Measurements from ENCODE around the gene FXYD3.
A peak's percentile ranks its signal among the peaks of the same experiment; 100 is the strongest.

Gene FXYD3

GRCh38 chr19:35077411-35078223 lies 38.0 kb upstream of the FXYD3 start:
- H3K36me3 ChIP-seq (replicated peaks): no peaks in the 10 kb centered on the region
- no peaks in the 10 kb centered on the region for H3K4me1 ChIP-seq
- in situ Hi-C loops (cut with MboI; ENCODE audit: low sequenced_read_pairs): no loop called here
- no peak overlapping the region for H3K4me3 ChIP-seq
- H3K9me3 ChIP-seq: peaks cover 3% of the 10 kb centered on the region; the same call in 1 of the 2 replicates
- DNase-seq (ENCODE audit: low spot score in 2 of 2): no peak
- no peaks in the 10 kb centered on the region for H3K27me3 ChIP-seq (ENCODE audit: low read depth)

DNA sequence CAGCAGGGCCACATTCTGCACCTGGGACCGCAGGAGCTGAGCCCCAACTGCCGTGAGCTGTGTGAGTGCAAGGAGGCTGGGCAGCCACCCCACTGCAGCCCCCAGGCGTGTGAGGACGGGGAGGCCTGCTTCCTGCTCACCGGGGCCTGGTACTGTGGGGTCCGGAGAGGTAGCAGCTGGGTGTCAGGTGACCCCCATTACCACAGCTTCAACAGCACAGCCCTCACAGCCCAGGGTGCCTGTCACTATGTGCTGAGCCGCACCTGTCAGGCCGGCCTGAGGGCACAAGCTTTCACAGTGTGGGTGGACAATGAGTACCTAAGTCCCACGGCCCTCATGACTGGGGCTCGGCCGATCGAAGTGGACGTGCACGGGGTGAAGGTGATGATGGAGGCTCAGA lies 35.8 kb upstream of the FXYD3 start:
- DNase-seq (ENCODE audit: low spot score in 2 of 2): no peak
- in situ Hi-C loops (cut with MboI; ENCODE audit: low sequenced_read_pairs): no loop called here
- H3K4me1 ChIP-seq: no peaks in the 10 kb centered on the region
- H3K9me3 ChIP-seq: peaks cover 3% of the 10 kb centered on the region; the same call in 1 of the 2 replicates
- H3K36me3 ChIP-seq (replicated peaks): no peaks in the 10 kb centered on the region
- H3K27me3 ChIP-seq (ENCODE audit: low read depth): no peaks in the 10 kb centered on the region
- H3K4me3 ChIP-seq: no peak overlapping the region

DNA sequence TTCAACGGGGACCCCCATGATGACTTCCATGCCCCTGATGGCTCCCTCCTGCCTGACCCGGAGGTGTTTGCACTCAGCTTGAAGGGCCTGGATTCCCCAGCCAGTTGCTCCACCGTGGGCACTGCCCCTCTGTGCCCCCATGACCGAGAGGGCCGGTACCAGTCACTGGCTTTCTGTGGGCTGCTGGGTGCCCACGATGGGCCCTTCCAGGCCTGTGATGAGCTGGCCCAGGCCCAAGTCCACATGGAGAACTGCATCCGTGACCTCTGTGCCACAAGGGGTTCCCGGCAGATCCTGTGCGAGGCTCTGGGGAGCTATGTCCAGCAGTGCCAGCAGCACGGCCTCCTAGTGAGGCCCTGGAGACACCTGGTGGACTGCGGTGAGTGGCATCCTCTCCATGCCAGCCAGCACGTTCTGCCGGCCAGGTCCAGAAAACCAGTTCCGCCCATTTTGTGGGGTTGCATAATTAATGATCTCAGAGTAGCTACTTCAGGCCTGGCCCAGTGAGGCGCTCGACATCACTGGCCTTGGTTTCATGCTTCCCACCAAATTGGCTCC lies 34.9 kb upstream of the FXYD3 start:
- in situ Hi-C loops (cut with MboI; ENCODE audit: low sequenced_read_pairs): no loop called here
- DNase-seq (ENCODE audit: low spot score in 2 of 2): no peak
- no peaks in the 10 kb centered on the region for H3K36me3 ChIP-seq (replicated peaks)
- H3K4me3 ChIP-seq: no peak overlapping the region
- H3K9me3 ChIP-seq: peaks cover 3% of the 10 kb centered on the region; the same call in 1 of the 2 replicates
- no peaks in the 10 kb centered on the region for H3K4me1 ChIP-seq
- no peaks in the 10 kb centered on the region for H3K27me3 ChIP-seq (ENCODE audit: low read depth)

DNA sequence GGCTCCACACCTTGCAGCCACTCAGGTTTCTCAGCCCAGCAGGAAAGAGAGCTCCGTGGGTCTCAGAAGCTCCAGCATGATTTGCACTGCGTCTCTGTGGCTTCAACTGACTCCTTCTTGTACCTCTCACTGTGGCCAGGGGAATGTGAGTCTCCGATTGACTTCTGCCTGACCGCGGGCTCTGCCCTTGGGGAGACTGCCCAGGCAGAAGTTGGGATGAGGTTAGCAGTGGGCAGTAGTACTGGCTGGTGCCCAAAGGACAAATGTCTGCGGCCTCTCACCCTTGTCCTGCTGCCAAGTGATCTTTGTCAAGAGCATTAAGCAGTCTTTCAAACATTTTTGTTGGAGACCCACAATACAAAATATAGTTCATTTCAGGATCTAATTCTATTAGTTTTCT lies 34.4 kb upstream of the FXYD3 start:
- no peak for DNase-seq (ENCODE audit: low spot score in 2 of 2)
- in situ Hi-C loops (cut with MboI; ENCODE audit: low sequenced_read_pairs): no loop called here
- Histone ChIP-seq H3K4me1 (no peaks in the 10 kb centered on the region), H3K9me3 (peaks cover 3% of the 10 kb centered on the region; the same call in 1 of the 2 replicates), H3K27me3 (ENCODE audit: low read depth) (no peaks in the 10 kb centered on the region), H3K36me3 (replicated peaks) (no peaks in the 10 kb centered on the region), H3K4me3 (no peak overlapping the region)

- in situ Hi-C loops (cut with MboI; ENCODE audit: low sequenced_read_pairs): no loop called here
- no peaks in the 10 kb centered on the region for H3K36me3 ChIP-seq (replicated peaks)
- H3K4me1 ChIP-seq: peaks cover 3% of the 10 kb centered on the region
- no peak overlapping the region for H3K4me3 ChIP-seq
- peaks cover 3% of the 10 kb centered on the region; the same call in 1 of the 2 replicates for H3K9me3 ChIP-seq
- no peak for DNase-seq (ENCODE audit: low spot score in 2 of 2)
- no peaks in the 10 kb centered on the region for H3K27me3 ChIP-seq (ENCODE audit: low read depth)
Observed at GRCh38 chr19:35083691-35084508, 31.7 kb upstream of the FXYD3 start.

- in situ Hi-C loops (cut with MboI; ENCODE audit: low sequenced_read_pairs): no loop called here
- no peak for DNase-seq (ENCODE audit: low spot score in 2 of 2)
- Histone ChIP-seq H3K36me3 (replicated peaks) (no peaks in the 10 kb centered on the region), H3K4me1 (peaks cover 7% of the 10 kb centered on the region), H3K9me3 (peaks cover 3% of the 10 kb centered on the region; the same call in 1 of the 2 replicates), H3K4me3 (no peak overlapping the region), H3K27me3 (ENCODE audit: low read depth) (no peaks in the 10 kb centered on the region)
Observed at GRCh38 chr19:35084509-35084762, 31.2 kb upstream of the FXYD3 start.

DNA sequence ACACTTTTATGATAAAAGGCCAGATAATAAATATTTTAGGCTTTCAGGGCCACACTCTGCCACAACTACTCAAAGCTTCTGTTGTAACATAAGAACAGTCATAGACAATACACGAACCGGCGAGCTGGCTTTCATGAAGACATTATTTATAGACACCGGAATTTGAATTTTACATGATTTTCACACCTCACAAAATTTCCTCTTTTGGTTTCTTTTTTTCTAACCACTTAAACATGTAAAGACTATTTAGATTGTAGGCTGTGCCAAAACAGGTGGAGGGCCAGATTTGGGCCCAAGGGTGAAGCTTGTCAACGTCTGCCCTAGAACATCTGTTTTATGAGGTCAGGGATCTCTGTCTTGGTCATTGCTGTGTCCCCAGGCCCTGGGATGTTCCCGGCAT lies 29.7 kb upstream of the FXYD3 start:
- no peaks in the 10 kb centered on the region for H3K27me3 ChIP-seq (ENCODE audit: low read depth)
- no peaks in the 10 kb centered on the region for H3K36me3 ChIP-seq (replicated peaks)
- in situ Hi-C loops (cut with MboI; ENCODE audit: low sequenced_read_pairs): no loop called here
- peaks cover 21% of the 10 kb centered on the region for H3K4me1 ChIP-seq
- no peak overlapping the region for H3K4me3 ChIP-seq
- peaks cover 3% of the 10 kb centered on the region; the same call in 1 of the 2 replicates for H3K9me3 ChIP-seq
- DNase-seq (ENCODE audit: low spot score in 2 of 2): no peak

GRCh38 chr19:35086455-35086854 lies 29.2 kb upstream of the FXYD3 start:
- H3K27me3 ChIP-seq (ENCODE audit: low read depth): no peaks in the 10 kb centered on the region
- H3K4me1 ChIP-seq: peaks cover 22% of the 10 kb centered on the region
- H3K36me3 ChIP-seq (replicated peaks): no peaks in the 10 kb centered on the region
- H3K9me3 ChIP-seq: peaks cover 3% of the 10 kb centered on the region; the same call in 1 of the 2 replicates
- in situ Hi-C loops (cut with MboI; ENCODE audit: low sequenced_read_pairs): no loop called here
- DNase-seq (ENCODE audit: low spot score in 2 of 2): no peak
- H3K4me3 ChIP-seq: no peak overlapping the region

DNA sequence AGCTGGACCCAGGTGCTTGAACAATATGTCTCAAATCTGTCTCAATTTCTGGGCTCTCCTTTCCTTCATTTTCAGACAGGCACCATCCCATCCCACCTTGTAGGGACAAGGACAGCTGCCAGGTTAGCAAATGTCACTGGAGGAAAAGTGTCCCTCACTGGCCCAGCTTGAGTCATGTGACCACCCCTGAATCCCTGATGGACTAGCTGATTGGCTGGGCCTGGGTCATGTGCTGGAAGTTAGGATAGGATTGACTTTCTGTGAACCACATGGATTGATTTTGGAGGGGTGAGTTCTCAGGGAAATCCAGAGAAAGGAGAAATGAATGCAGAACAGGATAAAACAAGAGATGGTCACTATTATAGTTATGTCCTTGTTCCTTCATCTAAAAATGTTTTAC lies 28.2 kb upstream of the FXYD3 start:
- H3K27me3 ChIP-seq (ENCODE audit: low read depth): no peaks in the 10 kb centered on the region
- peak in 1 of 2 experiments; percentile 57 for DNase-seq (ENCODE audit: low spot score in 2 of 2)
- in situ Hi-C loops (cut with MboI; ENCODE audit: low sequenced_read_pairs): no loop called here
- H3K4me1 ChIP-seq: peaks cover 22% of the 10 kb centered on the region
- H3K9me3 ChIP-seq: peaks cover 2% of the 10 kb centered on the region; the same call in 1 of the 2 replicates
- H3K4me3 ChIP-seq: no peak overlapping the region
- no peaks in the 10 kb centered on the region for H3K36me3 ChIP-seq (replicated peaks)

DNA sequence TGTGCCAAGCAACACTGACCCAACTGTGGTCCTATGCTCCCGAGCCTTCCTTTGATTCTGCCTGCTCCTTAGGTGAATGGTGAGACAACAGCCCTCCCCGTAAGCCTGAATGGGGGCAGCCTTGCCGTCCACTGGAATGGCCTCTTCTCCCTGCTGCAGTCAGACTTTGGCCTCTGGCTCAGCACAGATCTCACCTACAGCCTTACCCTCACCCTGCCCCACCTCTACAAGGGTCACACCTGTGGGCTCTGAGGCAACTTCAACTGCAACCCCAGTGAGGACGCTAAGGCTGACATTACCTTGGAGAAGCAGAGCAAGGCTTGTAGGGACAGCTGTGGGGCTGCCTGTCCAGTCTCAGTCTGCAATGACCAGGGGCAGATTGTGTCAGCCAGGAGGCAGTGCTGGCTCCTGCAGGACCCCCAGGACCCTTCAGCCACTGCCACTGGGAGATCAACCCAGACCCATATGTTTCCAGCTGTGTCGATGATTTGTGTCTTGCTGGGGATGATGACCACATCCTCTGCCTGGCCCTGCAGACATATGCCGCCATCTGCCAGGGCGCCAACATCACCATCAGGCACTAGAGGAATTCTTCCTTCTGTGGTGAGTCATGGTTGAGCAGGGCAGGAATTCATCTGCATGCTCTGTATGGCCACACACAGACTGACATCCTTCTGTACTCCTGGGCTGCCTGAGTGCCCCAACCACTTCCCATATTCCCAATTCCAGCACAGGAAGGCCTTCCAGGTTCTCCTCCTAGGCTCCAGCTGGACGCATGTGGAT lies 27.3 kb upstream of the FXYD3 start:
- Histone ChIP-seq H3K4me1 (peaks cover 22% of the 10 kb centered on the region), H3K36me3 (replicated peaks) (no peaks in the 10 kb centered on the region), H3K9me3 (no peaks in the 10 kb centered on the region), H3K4me3 (no peak overlapping the region), H3K27me3 (ENCODE audit: low read depth) (no peaks in the 10 kb centered on the region)
- DNase-seq (ENCODE audit: low spot score in 2 of 2): no peak
- in situ Hi-C loops (cut with MboI; ENCODE audit: low sequenced_read_pairs): no loop called here

GRCh38 chr19:35089554-35089953 lies 26.1 kb upstream of the FXYD3 start:
- Histone ChIP-seq H3K27me3 (ENCODE audit: low read depth) (no peaks in the 10 kb centered on the region), H3K36me3 (replicated peaks) (no peaks in the 10 kb centered on the region), H3K4me1 (peaks cover 22% of the 10 kb centered on the region), H3K4me3 (no peak overlapping the region), H3K9me3 (no peaks in the 10 kb centered on the region)
- in situ Hi-C loops (cut with MboI; ENCODE audit: low sequenced_read_pairs): no loop called here
- DNase-seq (ENCODE audit: low spot score in 2 of 2): peak; percentile 73 to 87

DNA sequence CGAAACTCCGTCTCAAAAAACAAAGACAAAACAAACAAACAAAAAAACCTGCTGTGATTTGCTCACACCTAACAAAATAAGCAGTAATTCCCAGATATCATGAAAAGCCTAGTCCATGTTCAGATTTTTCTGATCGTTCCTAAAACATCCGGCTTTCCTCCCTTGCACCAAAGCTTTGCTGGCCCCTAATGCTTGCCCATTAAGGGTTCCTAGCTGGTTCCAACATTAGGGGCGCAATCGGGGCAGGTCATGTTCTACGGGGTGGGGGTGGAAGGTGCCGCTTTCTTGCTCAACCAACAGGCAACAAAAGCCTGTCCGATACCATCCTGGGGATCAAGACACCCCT lies 25.5 kb upstream of the FXYD3 start:
- Histone ChIP-seq H3K36me3 (replicated peaks) (no peaks in the 10 kb centered on the region), H3K9me3 (no peaks in the 10 kb centered on the region), H3K4me1 (peaks cover 22% of the 10 kb centered on the region), H3K4me3 (no peak overlapping the region), H3K27me3 (ENCODE audit: low read depth) (no peaks in the 10 kb centered on the region)
- no peak for DNase-seq (ENCODE audit: low spot score in 2 of 2)
- in situ Hi-C loops (cut with MboI; ENCODE audit: low sequenced_read_pairs): no loop called here

GRCh38 chr19:35090506-35091214 lies 25.0 kb upstream of the FXYD3 start:
- Histone ChIP-seq H3K36me3 (replicated peaks) (no peaks in the 10 kb centered on the region), H3K27me3 (ENCODE audit: low read depth) (no peaks in the 10 kb centered on the region), H3K9me3 (no peaks in the 10 kb centered on the region), H3K4me3 (no peak overlapping the region; the same call in 1 of the 2 replicates), H3K4me1 (peaks cover 22% of the 10 kb centered on the region)
- peak; percentile 84 to 91 for DNase-seq (ENCODE audit: low spot score in 2 of 2)
- in situ Hi-C loops (cut with MboI; ENCODE audit: low sequenced_read_pairs): no loop called here

Data from HAP-1 (cell line).